H9 (cell line): ENCODE data around the gene INSC. TPM values are rescaled to one million over a fixed set of nuclear protein-coding genes. Genes with fewer than 3 reads are reported as not detected.

Source experiments
- DNase-seq: peaks from one replicate; pipeline ENCODE4 v3.0.0-alpha.2; 2017
- H2AFZ ChIP-seq: one replicate; pipeline ENCODE4 v1.6.1; 2013; ENCODE audit warnings: mild to moderate bottlenecking, low read length, control low read depth, moderate library complexity
- H2AK5ac ChIP-seq: 2 replicates; pipeline ENCODE4 v1.6.1; 2013; ENCODE audit warnings: low read length, control low read depth, mixed read lengths; ENCODE audit not compliant: insufficient read length
- H2BK120ac ChIP-seq: one replicate; pipeline ENCODE4 v1.6.1; 2013; ENCODE audit warnings: low read depth, mild to moderate bottlenecking, low read length, control low read depth, inconsistent platforms; ENCODE audit not compliant: poor library complexity, severe bottlenecking
- H2BK12ac ChIP-seq: 2 replicates; pipeline ENCODE4 v1.6.1; 2013; ENCODE audit warnings: low read length, control low read depth, mixed read lengths, low read depth; ENCODE audit not compliant: insufficient read length
- H2BK15ac ChIP-seq: 2 replicates; pipeline ENCODE4 v1.6.1; 2013; ENCODE audit warnings: low read depth, low read length, control low read depth
- H2BK20ac ChIP-seq: one replicate; pipeline ENCODE4 v1.6.1; 2013; ENCODE audit warnings: low read depth, mild to moderate bottlenecking, low read length, control low read depth, inconsistent platforms; ENCODE audit not compliant: poor library complexity, severe bottlenecking
- H2BK5ac ChIP-seq: 2 replicates; pipeline ENCODE4 v1.6.1; 2013; ENCODE audit warnings: low read length, control low read depth, mixed read lengths; ENCODE audit not compliant: insufficient read length
- H3K14ac ChIP-seq: 2 replicates; pipeline ENCODE4 v1.6.1; 2013; ENCODE audit warnings: low read length, control low read depth; ENCODE audit not compliant: insufficient read depth
- H3K18ac ChIP-seq: 2 replicates; pipeline ENCODE4 v1.6.1; 2013; ENCODE audit warnings: low read depth, mild to moderate bottlenecking, mixed read lengths, low read length, control low read depth; ENCODE audit not compliant: insufficient read length
- H3K23ac ChIP-seq: 2 replicates; pipeline ENCODE4 v1.6.1; 2013; ENCODE audit warnings: low read length, control low read depth, mixed read lengths, low read depth; ENCODE audit not compliant: insufficient read length
- H3K23me2 ChIP-seq: 2 replicates; pipeline ENCODE4 v1.6.1; 2013; ENCODE audit warnings: low read depth, mild to moderate bottlenecking, mixed read lengths, low read length, control low read depth; ENCODE audit not compliant: insufficient read length, poor library complexity, severe bottlenecking
- H3K27ac ChIP-seq: 2 replicates; pipeline ENCODE4 v1.5.1; 2013; ENCODE audit warnings: low read length, control low read depth, mixed read lengths, low read depth; ENCODE audit not compliant: insufficient read length
- H3K27me3 ChIP-seq: 2 replicates; pipeline ENCODE4 v1.6.1; 2013; ENCODE audit warnings: low read length, control low read depth, inconsistent platforms; ENCODE audit not compliant: insufficient read depth
- H3K4ac ChIP-seq: 2 replicates; pipeline ENCODE4 v1.6.1; 2013; ENCODE audit warnings: low read depth, mild to moderate bottlenecking, control low read depth, inconsistent platforms, low read length, moderate library complexity
- H3K4me1 ChIP-seq: 2 replicates; pipeline ENCODE4 v1.6.1; 2013; ENCODE audit warnings: low read length, control low read depth, inconsistent platforms; ENCODE audit not compliant: insufficient read depth
- H3K4me2 ChIP-seq: 2 replicates; pipeline ENCODE4 v1.6.1; 2013; ENCODE audit warnings: low read length, control low read depth, mixed read lengths; ENCODE audit not compliant: insufficient read length, insufficient read depth
- H3K56ac ChIP-seq: 2 replicates; pipeline ENCODE4 v1.6.1; 2013; ENCODE audit warnings: low read depth, mild to moderate bottlenecking, mixed read lengths, low read length, control low read depth; ENCODE audit not compliant: insufficient read length
- H3K79me1 ChIP-seq: 2 replicates; pipeline ENCODE4 v1.6.1; 2013; ENCODE audit warnings: low read depth, mild to moderate bottlenecking, moderate library complexity, low read length, control low read depth, inconsistent platforms; ENCODE audit not compliant: insufficient read depth, poor library complexity, severe bottlenecking
- H3K79me2 ChIP-seq: 2 replicates; pipeline ENCODE4 v1.6.1; 2013; ENCODE audit warnings: low read length, control low read depth, inconsistent platforms; ENCODE audit not compliant: insufficient read depth
- H3K9ac ChIP-seq: 2 replicates; pipeline ENCODE4 v1.6.1; 2013; ENCODE audit warnings: low read length, control low read depth, mixed read lengths; ENCODE audit not compliant: insufficient read length; ENCODE audit errors: extremely low read depth
- H3K9me3 ChIP-seq: one replicate; pipeline ENCODE4 v1.6.1; 2013; ENCODE audit warnings: low read depth, low read length, inconsistent platforms; ENCODE audit not compliant: control insufficient read depth
- H3T11ph ChIP-seq: one replicate; pipeline ENCODE4 v1.6.1; 2013; ENCODE audit warnings: mild to moderate bottlenecking, low read length, control low read depth, inconsistent platforms
- H4K20me1 ChIP-seq: one replicate; pipeline ENCODE4 v1.6.1; 2013; ENCODE audit not compliant: control insufficient read depth, insufficient read length, insufficient read depth
- H4K5ac ChIP-seq: 2 replicates; pipeline ENCODE4 v1.6.1; 2013; ENCODE audit warnings: low read depth, mild to moderate bottlenecking, mixed read lengths, low read length, control low read depth; ENCODE audit not compliant: insufficient read length
- H4K8ac ChIP-seq: replicated peaks from 2 replicates; pipeline ENCODE4 v1.6.1; 2013; ENCODE audit warnings: low read length, control low read depth, mixed read lengths, low read depth; ENCODE audit not compliant: insufficient read length
- H4K91ac ChIP-seq: 2 replicates; pipeline ENCODE4 v1.6.1; 2013; ENCODE audit warnings: low read depth, mild to moderate bottlenecking, moderate library complexity, mixed read lengths, low read length, control low read depth; ENCODE audit not compliant: insufficient read length
- H3K27ac Mint-ChIP-seq, 3 experiments: 2 replicates in 2 of 3; 3 replicates in 1 of 3; pipeline ENCODE4 v1.8.0; 2020 to 2021; ENCODE audit warnings: mixed read lengths in 3 of 3, mild to moderate bottlenecking in 1 of 3, moderate library complexity in 1 of 3
- H3K27me3 Mint-ChIP-seq: 2 replicates; pipeline ENCODE4 v1.8.0; 2021; ENCODE audit warnings: low read depth, mild to moderate bottlenecking, moderate library complexity, mixed read lengths
- H3K36me3 Mint-ChIP-seq, 3 experiments: 2 replicates in 2 of 3; 3 replicates in 1 of 3; pipeline ENCODE4 v1.8.0; 2020 to 2021; ENCODE audit warnings: low read depth in 3 of 3, mixed read lengths in 3 of 3; ENCODE audit not compliant: insufficient read depth in 1 of 3
- H3K4me1 Mint-ChIP-seq, 2 experiments: 2 replicates each; pipeline ENCODE4 v1.8.0; 2020; ENCODE audit warnings: mixed read lengths in 2 of 2
- H3K4me3 Mint-ChIP-seq, 2 experiments: 2 replicates in 1 of 2; 3 replicates in 1 of 2; pipeline ENCODE4 v1.8.0; 2020 to 2021; ENCODE audit warnings: mild to moderate bottlenecking in 2 of 2, mixed read lengths in 2 of 2, moderate library complexity in 1 of 2
- H3K9me3 Mint-ChIP-seq, 2 experiments: 2 replicates in 1 of 2; 3 replicates in 1 of 2; pipeline ENCODE4 v1.8.0; 2020; ENCODE audit warnings: mild to moderate bottlenecking in 2 of 2, mixed read lengths in 2 of 2, moderate library complexity in 1 of 2
- CTCF ChIP-seq: fragments of 200-600 bp; sonication (generic); conservative IDR thresholded peaks from 3 replicates; pipeline ENCODE4 v1.8.0; 2021; ENCODE audit warnings: antibody characterized with exemption, mild to moderate bottlenecking
- WGBS: extraction: QIAGEN DNeasy Blood & Tissue Kit; methylation state at CpG from one replicate; pipeline ENCODE4 v1.1.7; 2013; ENCODE audit warnings: missing lambda C conversion rate, low lambda C conversion rate, mixed read lengths; ENCODE audit not compliant: insufficient read length; ENCODE audit errors: extremely low coverage; 5-methylcytosine and 5-hydroxymethylcytosine counted together
- total RNA-seq: library from RNA; stranded (reverse); gene quantifications from 2 replicates; pipeline ENCODE4 v1.2.1, GENCODE V29; 2021

INSC gene
- total RNA-seq, 1 experiment from 2014 or later, result not detected

GRCh38 chr11:15119352-15119751 is 4.6 kb downstream of the INSC start:
- no CpG with 5 or more reads among the region's 4 CpGs for WGBS
- Histone ChIP-seq H2BK12ac (no peak overlapping the region), H4K20me1 (no peaks in the 10 kb centered on the region), H3K4ac (no peak overlapping the region), H3K27ac (no peak overlapping the region), H3K79me2 (no peaks in the 10 kb centered on the region), H2AK5ac (no peak overlapping the region), H3K56ac (no peak overlapping the region), H3K23ac (no peak overlapping the region), H4K8ac (no peak overlapping the region), H2AFZ (no peak overlapping the region), H2BK20ac (no peak overlapping the region), H2BK120ac (no peak overlapping the region), H4K5ac (no peak overlapping the region), H3K4me1 (no peaks in the 10 kb centered on the region), H3K9ac (no peak overlapping the region), H3K4me2 (no peak overlapping the region), H3K79me1 (no peaks in the 10 kb centered on the region), H3K23me2 (peaks cover 3% of the 10 kb centered on the region), H3K18ac (no peak overlapping the region), H3T11ph (no peak overlapping the region), H2BK15ac (no peak overlapping the region), H3K14ac (no peak overlapping the region), H3K9me3 (no peaks in the 10 kb centered on the region), H3K27me3 (peaks cover 5% of the 10 kb centered on the region; the same call in 1 of the 2 replicates), H2BK5ac (no peak overlapping the region), H4K91ac (no peak overlapping the region)
- H3K27me3 Mint-ChIP-seq, result peaks cover 40% of the 10 kb centered on the region
- H3K9me3 Mint-ChIP-seq, result no peaks in the 10 kb centered on the region; a peak in 1 of 5 replicates
- peaks cover 3 to 4% of the 10 kb centered on the region in 2 experiments for H3K4me1 Mint-ChIP-seq
- DNase-seq, result no peak
- H3K4me3 Mint-ChIP-seq, result no peak overlapping the region
- no peaks in the 10 kb centered on the region for H3K36me3 Mint-ChIP-seq
- TF ChIP-seq CTCF, result no peak
- no peak overlapping the region; a peak in 1 of 7 replicates for H3K27ac Mint-ChIP-seq
